SW 1271 (cell line): Measurements from ENCODE around the gene C1orf50.
"Not testable (repeated sequence)": the region's sequence is repeated elsewhere in the genome, so short reads cannot be mapped to it uniquely, and the experiment has no call there.

Source experiments
- DNase-seq, 2 experiments: peaks; one replicate each; lab custom pipeline; 2025; lab: John Stamatoyannopoulos, UW

Gene C1orf50

GRCh38 chr1:42766741-42767509, at the start of gene C1orf50, which contains the start of gene P3H1:
C1orf50 (plus strand) TSS chr1:42767249; CDS start chr1:42767312, 63 bp downstream.
P3H1 (minus strand) TSS chr1:42767028; CDS start chr1:42766971, 57 bp downstream.
- DNase-seq, result peak; percentile 87 to 95

GRCh38 chr1:42720868-42721267, 46.2 kb upstream of the C1orf50 start:
- no peak for DNase-seq

GRCh38 chr1:42721926-42722325, 45.1 kb upstream of the C1orf50 start:
- no peak for DNase-seq

- DNase-seq, result not testable (repeated sequence)
Measured at GRCh38 chr1:42722403-42722802, 44.6 kb upstream of the C1orf50 start.

- DNase-seq, result no peak
Measured at GRCh38 chr1:42723511-42723910, 43.5 kb upstream of the C1orf50 start.

- not testable (repeated sequence) for DNase-seq
Measured at GRCh38 chr1:42725820-42726219, 41.2 kb upstream of the C1orf50 start.

GRCh38 chr1:42730002-42730401, 37.0 kb upstream of the C1orf50 start:
- peak in 1 of 2 experiments; percentile 2 for DNase-seq

GRCh38 chr1:42730988-42731387, 36.1 kb upstream of the C1orf50 start:
- no peak for DNase-seq

GRCh38 chr1:42731585-42731984, 35.5 kb upstream of the C1orf50 start:
- DNase-seq, result no peak

GRCh38 chr1:42732126-42732680, 34.8 kb upstream of the C1orf50 start:
- no peak for DNase-seq

GRCh38 chr1:42733415-42734200, 33.4 kb upstream of the C1orf50 start:
- DNase-seq, result no peak

GRCh38 chr1:42734201-42735035, 32.6 kb upstream of the C1orf50 start:
- DNase-seq, result no peak

GRCh38 chr1:42735056-42735455, 32.0 kb upstream of the C1orf50 start:
- no peak for DNase-seq

- DNase-seq, result no peak
Measured at GRCh38 chr1:42735477-42736105, 31.5 kb upstream of the C1orf50 start.

- DNase-seq, result peak in 1 of 2 experiments; percentile 8
Measured at GRCh38 chr1:42736152-42736551, 30.9 kb upstream of the C1orf50 start.

GRCh38 chr1:42736571-42737200, 30.4 kb upstream of the C1orf50 start:
- DNase-seq, result no peak

- no peak for DNase-seq
Measured at GRCh38 chr1:42737257-42737656, 29.8 kb upstream of the C1orf50 start.

- no peak for DNase-seq
Measured at GRCh38 chr1:42737986-42738677, 28.9 kb upstream of the C1orf50 start.

- DNase-seq, result no peak
Measured at GRCh38 chr1:42738678-42739226, 28.3 kb upstream of the C1orf50 start.
